BJ (cell line): Measurements from ENCODE around the gene VIL1. TPM values are rescaled to one million over a fixed set of nuclear protein-coding genes. Genes with fewer than 3 reads are reported as not detected.

Experiments used
- CTCF ChIA-PET: fragments of 350-600 bp; formaldehyde crosslinking; extraction: SDS; loops from one replicate; lab custom pipeline; 2021; ENCODE audit warnings: antibody characterized with exemption, inconsistent platforms; lab: Yijun Ruan, JAX
- POLR2A ChIA-PET: fragments of 300-600 bp; sonication (Branson Sonifier 250); formaldehyde crosslinking; extraction: SDS; loops from one replicate; lab custom pipeline; 2021; ENCODE audit warnings: antibody characterized with exemption; lab: Charles Lee
- DNase-seq: peaks from one replicate; pipeline ENCODE4 v3.0.0-alpha.2; 2011; ENCODE audit warnings: low read depth
- H3K27me3 ChIP-seq: 2 replicates; pipeline ENCODE4 v1.6.0; 2011; ENCODE audit warnings: low read length; ENCODE audit not compliant: control insufficient read depth, insufficient read depth
- H3K36me3 ChIP-seq: 2 replicates; pipeline ENCODE4 v1.5.1; 2011; ENCODE audit warnings: low read length; ENCODE audit not compliant: control insufficient read depth, insufficient read depth
- H3K4me3 ChIP-seq: 2 replicates; pipeline ENCODE4 v1.5.1; 2011; ENCODE audit warnings: low read depth, mild to moderate bottlenecking, control low read depth, low read length
- polyA plus RNA-seq: library from polyadenylated mRNA; depleted of rRNA; stranded (reverse); fragments of >200 nt; gene quantifications from 2 replicates; pipeline ENCODE4 v1.2.3, GENCODE V29; 2011
- TF ChIP-seq, protein P1 (sequence below): IDR thresholded peaks from 2 replicates; pipeline ENCODE4 v1.5.1; 2011; ENCODE audit warnings: low read depth, mild to moderate bottlenecking, control low read depth, inconsistent platforms, low read length, moderate library complexity; ENCODE audit not compliant: insufficient read depth

The VIL1 gene
- polyA plus RNA-seq, 1 experiment, result not detected

DNA sequence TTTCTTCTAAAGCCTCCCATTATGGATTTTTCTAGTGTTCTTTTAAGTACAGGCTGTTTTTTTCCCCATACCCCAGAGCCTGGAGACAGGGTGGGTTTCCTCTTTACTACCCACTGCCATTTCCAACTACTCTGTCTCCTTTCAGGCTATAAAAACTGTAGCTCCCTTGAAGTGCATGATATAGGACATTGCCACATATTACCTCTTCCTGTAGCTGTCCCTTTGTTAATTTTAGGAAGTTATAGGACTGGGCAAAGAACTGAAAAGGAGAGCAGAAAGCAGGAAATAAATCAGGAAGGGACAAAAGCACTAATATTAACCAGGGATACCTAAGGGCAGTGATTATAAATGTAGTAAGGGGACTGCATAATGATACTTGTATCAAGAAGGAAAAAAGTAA lies 54.1 kb downstream of the VIL1 start:
- Histone ChIP-seq H3K4me3 (no peak overlapping the region), H3K36me3 (no peaks in the 10 kb centered on the region), H3K27me3 (no peaks in the 10 kb centered on the region)
- ChIA-PET POLR2A (no interaction called here), CTCF (no interaction called here)
- TF ChIP-seq, protein P1, sequence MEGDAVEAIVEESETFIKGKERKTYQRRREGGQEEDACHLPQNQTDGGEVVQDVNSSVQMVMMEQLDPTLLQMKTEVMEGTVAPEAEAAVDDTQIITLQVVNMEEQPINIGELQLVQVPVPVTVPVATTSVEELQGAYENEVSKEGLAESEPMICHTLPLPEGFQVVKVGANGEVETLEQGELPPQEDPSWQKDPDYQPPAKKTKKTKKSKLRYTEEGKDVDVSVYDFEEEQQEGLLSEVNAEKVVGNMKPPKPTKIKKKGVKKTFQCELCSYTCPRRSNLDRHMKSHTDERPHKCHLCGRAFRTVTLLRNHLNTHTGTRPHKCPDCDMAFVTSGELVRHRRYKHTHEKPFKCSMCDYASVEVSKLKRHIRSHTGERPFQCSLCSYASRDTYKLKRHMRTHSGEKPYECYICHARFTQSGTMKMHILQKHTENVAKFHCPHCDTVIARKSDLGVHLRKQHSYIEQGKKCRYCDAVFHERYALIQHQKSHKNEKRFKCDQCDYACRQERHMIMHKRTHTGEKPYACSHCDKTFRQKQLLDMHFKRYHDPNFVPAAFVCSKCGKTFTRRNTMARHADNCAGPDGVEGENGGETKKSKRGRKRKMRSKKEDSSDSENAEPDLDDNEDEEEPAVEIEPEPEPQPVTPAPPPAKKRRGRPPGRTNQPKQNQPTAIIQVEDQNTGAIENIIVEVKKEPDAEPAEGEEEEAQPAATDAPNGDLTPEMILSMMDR, result no peak
- no peak for DNase-seq

DNA sequence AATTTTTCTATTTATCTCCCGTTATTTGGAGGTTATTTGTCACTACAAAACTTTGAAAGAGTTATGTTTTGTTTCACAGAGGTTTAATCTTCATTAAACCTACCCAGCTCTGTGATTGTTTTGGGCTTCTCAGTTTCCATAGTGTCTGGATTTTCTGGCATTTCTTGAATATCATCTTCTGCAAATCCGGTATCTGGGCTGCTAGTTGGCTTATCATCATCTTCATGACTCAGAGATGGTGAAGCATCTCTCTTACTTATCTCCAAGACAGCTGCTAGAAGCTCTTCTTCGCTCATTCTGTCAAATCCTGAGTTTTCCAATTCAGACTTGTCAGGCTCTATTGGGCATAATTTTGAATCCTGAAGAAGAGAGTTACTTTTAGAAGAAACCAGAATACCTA lies 55.6 kb downstream of the VIL1 start:
- ChIA-PET CTCF (interaction anchor here (1.0 to 4.3 kb wide), 2 partner anchors 9 to 188 kb away, joined by 3 to 20 read pairs; no protein-coding TSS in a partner anchor), POLR2A (no interaction called here)
- Histone ChIP-seq H3K4me3 (no peak overlapping the region), H3K36me3 (no peaks in the 10 kb centered on the region), H3K27me3 (no peaks in the 10 kb centered on the region)
- DNase-seq, result no peak
- TF ChIP-seq, protein P1, result no peak

DNA sequence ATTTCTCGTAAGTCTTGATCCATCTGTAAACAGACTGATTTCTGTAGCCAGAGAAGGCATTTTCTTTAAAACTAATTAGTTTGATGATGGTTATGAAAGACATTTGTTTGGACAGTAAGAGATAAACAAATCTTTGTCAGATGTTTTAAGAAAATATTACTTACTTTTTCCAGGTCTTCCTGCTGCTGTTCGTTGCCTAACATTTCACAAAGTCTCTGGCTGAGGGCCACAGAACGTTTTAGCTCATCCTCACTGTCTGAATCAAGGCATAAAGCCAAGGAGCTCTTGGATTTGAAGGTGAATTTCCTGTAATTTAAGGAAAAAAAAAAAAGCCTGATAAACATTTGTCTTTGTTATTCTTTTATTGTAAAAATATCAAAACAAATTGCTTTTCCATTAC lies 57.8 kb downstream of the VIL1 start:
- DNase-seq, result peak; percentile 17
- POLR2A ChIA-PET, result no interaction called here
- TF ChIP-seq, protein P1, result no peak

DNA sequence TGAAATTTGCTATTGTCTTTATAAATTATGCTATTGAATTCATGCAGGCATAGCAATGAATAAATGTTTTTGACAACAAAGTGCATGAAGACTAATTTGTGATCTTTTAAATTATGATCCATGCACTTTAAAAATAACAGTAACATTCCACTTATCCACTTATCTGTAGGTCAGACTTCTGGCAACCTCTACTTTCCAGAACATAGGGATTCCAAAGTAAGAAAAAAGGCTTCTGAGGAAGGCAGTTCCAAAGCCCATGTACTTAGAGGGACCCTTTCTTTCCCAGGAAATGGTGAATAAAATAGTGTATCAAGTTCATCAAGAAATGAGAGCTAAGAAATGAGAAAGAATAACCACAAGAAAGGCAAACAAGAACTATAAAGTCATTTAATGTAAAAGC lies 58.3 kb downstream of the VIL1 start:
- H3K4me3 ChIP-seq, result no peak overlapping the region
- TF ChIP-seq, protein P1, result no peak
- H3K27me3 ChIP-seq, result no peaks in the 10 kb centered on the region
- POLR2A ChIA-PET, result no interaction called here
- no peaks in the 10 kb centered on the region; the same call in 1 of the 2 replicates for H3K36me3 ChIP-seq
- CTCF ChIA-PET, result interaction anchor here (1.3 to 4.3 kb wide), 2 partner anchors 11 to 14 kb away, joined by 3 to 20 read pairs; no protein-coding TSS in a partner anchor
- no peak for DNase-seq

More for the DNA sequence above, 57.8 kb downstream of the VIL1 start:
- Histone ChIP-seq H3K27me3 (no peaks in the 10 kb centered on the region), H3K36me3 (no peaks in the 10 kb centered on the region; the same call in 1 of the 2 replicates), H3K4me3 (no peak overlapping the region)
- CTCF ChIA-PET, result interaction anchor here (0.6 to 4.3 kb wide), 3 partner anchors 11 to 184 kb away, joined by 3 to 20 read pairs (median 3); no protein-coding TSS in a partner anchor

DNA sequence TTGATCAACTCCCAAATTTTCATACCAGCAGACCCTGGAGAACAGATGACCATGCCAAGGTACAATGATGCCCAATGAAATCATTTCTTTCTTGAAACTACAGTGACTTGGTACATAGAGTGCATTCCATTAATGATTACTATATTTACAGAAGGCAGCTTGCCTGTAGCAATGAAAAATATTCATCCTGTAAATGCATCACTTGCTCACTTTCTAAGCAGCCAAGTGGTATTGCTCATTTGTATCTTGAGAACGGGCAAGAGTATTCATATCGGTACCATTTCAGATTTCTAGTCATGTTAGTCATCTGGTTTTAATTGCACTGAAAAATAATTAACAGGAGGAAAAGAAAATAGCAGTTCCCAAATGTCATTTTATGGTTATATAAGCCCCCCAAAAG lies 59.6 kb downstream of the VIL1 start:
- Histone ChIP-seq H3K36me3 (no peaks in the 10 kb centered on the region; the same call in 1 of the 2 replicates), H3K4me3 (no peak overlapping the region), H3K27me3 (no peaks in the 10 kb centered on the region)
- TF ChIP-seq, protein P1, result no peak
- no peak for DNase-seq
- POLR2A ChIA-PET, result no interaction called here
- CTCF ChIA-PET, result no interaction called here
